OCI-LY1 (cell line): ENCODE measurements around the gene USP22.

Source experiments
- EZH2 ChIP-seq: fragments of 200-600 bp; sonication (generic), shearing (Covaris generic); IDR thresholded peaks from 2 replicates; pipeline ENCODE4 v1.8.0; 2017; ENCODE audit warnings: borderline replicate concordance, mixed run types, mild to moderate bottlenecking, antibody characterized with exemption, low read length, moderate library complexity, mixed read lengths
- TF ChIP-seq, protein P1 (sequence below): fragments of 200-600 bp; sonication (generic), shearing (Covaris generic); IDR thresholded peaks from 2 replicates; pipeline ENCODE4 v1.5.1; 2017; ENCODE audit warnings: mild to moderate bottlenecking, antibody characterized with exemption, low read length, moderate library complexity, mixed read lengths

DNA sequence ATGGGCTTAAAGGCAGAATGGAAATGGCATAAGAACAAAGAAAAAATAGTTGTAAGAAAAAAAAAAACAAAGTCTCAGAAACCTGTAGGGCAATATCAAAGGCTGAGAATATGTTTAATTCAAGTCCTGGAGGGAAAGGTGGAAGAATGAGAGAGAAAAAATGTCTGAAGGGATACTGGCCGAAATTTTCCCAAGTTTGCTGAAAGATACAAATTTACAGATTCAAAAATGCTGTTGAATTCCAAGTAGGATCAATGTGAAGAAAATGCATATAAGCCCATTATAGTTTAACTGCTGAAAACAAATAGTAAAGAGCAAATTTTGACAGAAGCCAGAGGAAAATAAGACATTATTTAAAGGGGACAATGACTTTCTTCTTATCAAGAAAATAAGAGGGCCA, 6.6 kb upstream of the USP22 start:
- TF ChIP-seq, protein P1, sequence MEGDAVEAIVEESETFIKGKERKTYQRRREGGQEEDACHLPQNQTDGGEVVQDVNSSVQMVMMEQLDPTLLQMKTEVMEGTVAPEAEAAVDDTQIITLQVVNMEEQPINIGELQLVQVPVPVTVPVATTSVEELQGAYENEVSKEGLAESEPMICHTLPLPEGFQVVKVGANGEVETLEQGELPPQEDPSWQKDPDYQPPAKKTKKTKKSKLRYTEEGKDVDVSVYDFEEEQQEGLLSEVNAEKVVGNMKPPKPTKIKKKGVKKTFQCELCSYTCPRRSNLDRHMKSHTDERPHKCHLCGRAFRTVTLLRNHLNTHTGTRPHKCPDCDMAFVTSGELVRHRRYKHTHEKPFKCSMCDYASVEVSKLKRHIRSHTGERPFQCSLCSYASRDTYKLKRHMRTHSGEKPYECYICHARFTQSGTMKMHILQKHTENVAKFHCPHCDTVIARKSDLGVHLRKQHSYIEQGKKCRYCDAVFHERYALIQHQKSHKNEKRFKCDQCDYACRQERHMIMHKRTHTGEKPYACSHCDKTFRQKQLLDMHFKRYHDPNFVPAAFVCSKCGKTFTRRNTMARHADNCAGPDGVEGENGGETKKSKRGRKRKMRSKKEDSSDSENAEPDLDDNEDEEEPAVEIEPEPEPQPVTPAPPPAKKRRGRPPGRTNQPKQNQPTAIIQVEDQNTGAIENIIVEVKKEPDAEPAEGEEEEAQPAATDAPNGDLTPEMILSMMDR, result no peak
- TF ChIP-seq EZH2, result no peak
